Measurements from ENCODE around the gene A3GALT2.

Gene A3GALT2

DNA sequence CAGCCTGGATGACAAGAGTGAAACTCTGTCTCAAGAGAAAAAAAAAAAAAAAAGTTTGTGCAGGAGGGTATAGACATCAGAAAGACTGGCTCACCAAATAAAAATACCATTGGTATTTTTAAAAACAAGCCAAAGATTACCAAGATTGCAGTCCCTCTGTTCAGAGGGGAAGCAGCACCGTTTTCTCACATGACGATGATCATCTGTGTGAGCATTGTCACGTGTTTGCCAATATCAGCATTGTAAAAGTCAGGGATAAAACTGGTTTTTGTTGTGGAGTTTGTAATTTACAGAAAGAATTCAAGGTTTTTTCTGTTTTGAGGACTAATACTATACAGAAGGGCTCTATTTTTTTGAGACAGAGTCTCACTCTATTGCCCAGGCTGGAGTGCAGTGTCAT is 38.1 kb downstream of the A3GALT2 start:
- TF ChIP-seq, protein P1, sequence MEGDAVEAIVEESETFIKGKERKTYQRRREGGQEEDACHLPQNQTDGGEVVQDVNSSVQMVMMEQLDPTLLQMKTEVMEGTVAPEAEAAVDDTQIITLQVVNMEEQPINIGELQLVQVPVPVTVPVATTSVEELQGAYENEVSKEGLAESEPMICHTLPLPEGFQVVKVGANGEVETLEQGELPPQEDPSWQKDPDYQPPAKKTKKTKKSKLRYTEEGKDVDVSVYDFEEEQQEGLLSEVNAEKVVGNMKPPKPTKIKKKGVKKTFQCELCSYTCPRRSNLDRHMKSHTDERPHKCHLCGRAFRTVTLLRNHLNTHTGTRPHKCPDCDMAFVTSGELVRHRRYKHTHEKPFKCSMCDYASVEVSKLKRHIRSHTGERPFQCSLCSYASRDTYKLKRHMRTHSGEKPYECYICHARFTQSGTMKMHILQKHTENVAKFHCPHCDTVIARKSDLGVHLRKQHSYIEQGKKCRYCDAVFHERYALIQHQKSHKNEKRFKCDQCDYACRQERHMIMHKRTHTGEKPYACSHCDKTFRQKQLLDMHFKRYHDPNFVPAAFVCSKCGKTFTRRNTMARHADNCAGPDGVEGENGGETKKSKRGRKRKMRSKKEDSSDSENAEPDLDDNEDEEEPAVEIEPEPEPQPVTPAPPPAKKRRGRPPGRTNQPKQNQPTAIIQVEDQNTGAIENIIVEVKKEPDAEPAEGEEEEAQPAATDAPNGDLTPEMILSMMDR (IDR thresholded peaks at IDR 0.05; ENCODE audit: low read depth, low read length) = no peak
- H3K4me3 ChIP-seq (replicated peaks in 1 of 2; ENCODE audit: low read depth in 2 of 2, low read length in 2 of 2) = no peak overlapping the region
- no peak for DNase-seq (ENCODE audit: low read depth in 2 of 2)

- H3K4me3 ChIP-seq (replicated peaks in 1 of 2; ENCODE audit: low read depth in 2 of 2, low read length in 2 of 2) = no peak overlapping the region
- no peak for DNase-seq (ENCODE audit: low read depth in 2 of 2)
- TF ChIP-seq, protein P1 (IDR thresholded peaks at IDR 0.05; ENCODE audit: low read depth, low read length) = no peak
These were observed 39.2 kb downstream of the A3GALT2 start for GRCh38 chr1:33281554-33282303.

- no peak overlapping the region for H3K4me3 ChIP-seq (replicated peaks in 1 of 2; ENCODE audit: low read depth in 2 of 2, low read length in 2 of 2)
- no peak for DNase-seq (ENCODE audit: low read depth in 2 of 2)
- TF ChIP-seq, protein P1 (IDR thresholded peaks at IDR 0.05; ENCODE audit: low read depth, low read length) = no peak
These were observed 40.7 kb downstream of the A3GALT2 start for GRCh38 chr1:33280091-33280661.

DNA sequence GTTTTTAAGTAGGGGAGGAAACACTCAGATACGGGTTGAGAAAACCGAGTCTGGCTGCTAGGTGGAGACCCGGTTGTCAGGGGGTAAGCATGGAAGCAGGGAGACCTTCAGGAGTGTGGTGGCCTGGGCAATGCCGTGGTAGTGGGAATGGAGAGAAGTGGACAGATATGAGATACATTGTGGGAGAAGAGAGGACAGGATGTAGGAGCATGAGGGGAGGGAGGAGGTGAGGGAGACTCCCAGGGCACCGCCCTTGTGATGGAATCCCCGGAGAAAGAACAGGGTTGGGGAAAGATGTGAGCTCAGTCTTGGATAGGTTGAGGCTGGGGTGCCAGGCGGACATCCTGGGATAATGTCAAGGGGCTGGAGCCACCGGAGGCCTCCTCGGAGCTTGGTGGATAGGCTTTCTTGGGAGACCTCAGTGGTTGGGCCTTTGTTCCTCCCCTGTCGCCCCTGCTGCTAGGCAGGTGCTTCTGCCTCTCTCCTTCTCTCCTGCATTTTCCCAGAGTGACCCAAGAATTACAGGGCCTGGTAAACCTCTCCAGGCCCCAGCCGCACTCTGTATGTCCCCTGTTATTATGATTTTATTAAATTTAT is 43.3 kb downstream of the A3GALT2 start:
- TF ChIP-seq, protein P1 (IDR thresholded peaks at IDR 0.05; ENCODE audit: low read depth, low read length) = no peak
- no peak overlapping the region for H3K4me3 ChIP-seq (replicated peaks in 1 of 2; ENCODE audit: low read depth in 2 of 2, low read length in 2 of 2)
- no peak for DNase-seq (ENCODE audit: low read depth in 2 of 2)

DNA sequence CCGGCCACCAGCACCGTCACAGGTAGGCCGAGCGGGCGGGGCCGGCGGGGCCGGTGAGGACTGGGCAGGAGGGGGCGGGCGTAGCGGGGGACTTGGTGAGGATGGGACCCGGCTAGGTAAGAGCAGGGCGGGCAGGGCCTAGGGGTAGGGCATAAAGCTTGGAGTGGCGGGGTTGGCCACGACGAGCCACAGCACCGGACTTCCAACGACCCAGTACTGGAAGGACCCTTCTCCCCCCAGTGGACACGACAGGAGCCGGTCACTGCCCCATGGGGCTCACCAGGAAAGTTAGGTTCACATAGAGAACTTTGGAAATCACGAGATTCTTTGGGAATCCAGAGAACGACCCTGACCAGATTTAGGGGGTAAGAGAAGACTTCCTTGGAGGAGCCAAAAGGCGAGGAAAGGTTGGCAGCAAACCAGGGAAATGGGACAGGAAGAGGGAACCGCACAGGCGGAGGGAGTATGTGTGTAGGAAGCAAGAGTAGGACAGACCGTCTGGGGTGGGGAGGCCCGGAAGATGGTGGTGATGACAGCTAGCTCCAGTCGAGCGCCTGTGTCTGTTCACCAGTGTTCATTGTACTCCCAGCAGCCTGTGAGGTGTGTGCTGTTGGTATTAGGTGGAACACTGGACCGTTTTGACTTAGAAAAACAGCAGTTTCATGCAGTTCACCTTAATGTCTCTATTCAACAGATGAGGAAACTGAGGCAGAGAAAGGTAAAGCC is 44.2 kb downstream of the A3GALT2 start:
- DNase-seq (ENCODE audit: low read depth in 2 of 2) = no peak
- TF ChIP-seq, protein P1 (IDR thresholded peaks at IDR 0.05; ENCODE audit: low read depth, low read length) = no peak
- H3K4me3 ChIP-seq (replicated peaks in 1 of 2; ENCODE audit: low read depth in 2 of 2, low read length in 2 of 2) = no peak overlapping the region

- TF ChIP-seq, protein P1 (IDR thresholded peaks at IDR 0.05; ENCODE audit: low read depth, low read length) = no peak
- H3K4me3 ChIP-seq (replicated peaks in 1 of 2; ENCODE audit: low read depth in 2 of 2, low read length in 2 of 2) = no peak overlapping the region
- no peak for DNase-seq (ENCODE audit: low read depth in 2 of 2)
These were observed 45.0 kb downstream of the A3GALT2 start for GRCh38 chr1:33275706-33276572.
